GM12891 (cell line): ENCODE measurements around the gene YIF1B.

Experiments
- POLR2A ChIP-seq: IDR thresholded peaks from 2 replicates; pipeline ENCODE4 v1.6.1; 2011; ENCODE audit warnings: low read depth, low read length, control low read depth
- POLR2AphosphoS5 ChIP-seq: IDR thresholded peaks from 2 replicates; pipeline ENCODE4 v1.6.1; 2011; ENCODE audit warnings: low read depth, low read length, control low read depth

GRCh38 chr19:38329651-38330050, 13.9 kb upstream of the YIF1B start:
- TF ChIP-seq POLR2A = no peak
- no peak for TF ChIP-seq POLR2AphosphoS5
